ENCODE measurements around the gene C5orf58. TPM values are rescaled to one million over a fixed set of nuclear protein-coding genes. Genes with fewer than 3 reads are reported as not detected.

The C5orf58 gene
- total RNA-seq, 1 donor from 2014 or later: not detected

DNA sequence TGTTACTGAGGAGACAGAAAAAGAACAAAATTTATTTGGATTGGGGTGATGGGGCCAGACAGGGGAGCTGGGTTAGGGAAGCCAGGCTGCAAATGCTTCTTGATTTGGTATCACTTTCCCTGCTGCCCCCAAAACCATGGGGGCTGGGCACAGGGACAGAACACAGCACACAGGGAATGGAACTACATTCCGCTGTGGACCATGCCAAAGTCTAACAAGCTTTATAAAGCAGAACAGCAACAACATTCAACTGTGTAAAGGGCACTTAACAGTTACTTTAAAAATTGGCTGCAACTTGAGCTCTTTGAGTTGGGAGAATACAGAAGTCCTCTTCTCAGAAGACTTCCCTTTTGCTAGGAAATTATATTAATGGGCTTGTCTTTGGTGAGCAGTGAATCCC is 23.8 kb downstream of the C5orf58 start:
- Histone ChIP-seq H3K36me3 (no peaks in the 10 kb centered on the region), H3K4me1 (peaks cover 17% of the 10 kb centered on the region), H3K27ac (no peak overlapping the region), H3K4me3 (no peak overlapping the region), H3K9me3 (no peaks in the 10 kb centered on the region), H3K27me3 (no peaks in the 10 kb centered on the region)
- TF ChIP-seq POLR2AphosphoS5 (IDR thresholded peaks at IDR 0.05; ENCODE audit: insufficient read depth in 1 of 2, low read depth in 1 of 2) (no peak), POLR2A (IDR thresholded peaks at IDR 0.05) (no peak)
- TF ChIP-seq, protein P1, sequence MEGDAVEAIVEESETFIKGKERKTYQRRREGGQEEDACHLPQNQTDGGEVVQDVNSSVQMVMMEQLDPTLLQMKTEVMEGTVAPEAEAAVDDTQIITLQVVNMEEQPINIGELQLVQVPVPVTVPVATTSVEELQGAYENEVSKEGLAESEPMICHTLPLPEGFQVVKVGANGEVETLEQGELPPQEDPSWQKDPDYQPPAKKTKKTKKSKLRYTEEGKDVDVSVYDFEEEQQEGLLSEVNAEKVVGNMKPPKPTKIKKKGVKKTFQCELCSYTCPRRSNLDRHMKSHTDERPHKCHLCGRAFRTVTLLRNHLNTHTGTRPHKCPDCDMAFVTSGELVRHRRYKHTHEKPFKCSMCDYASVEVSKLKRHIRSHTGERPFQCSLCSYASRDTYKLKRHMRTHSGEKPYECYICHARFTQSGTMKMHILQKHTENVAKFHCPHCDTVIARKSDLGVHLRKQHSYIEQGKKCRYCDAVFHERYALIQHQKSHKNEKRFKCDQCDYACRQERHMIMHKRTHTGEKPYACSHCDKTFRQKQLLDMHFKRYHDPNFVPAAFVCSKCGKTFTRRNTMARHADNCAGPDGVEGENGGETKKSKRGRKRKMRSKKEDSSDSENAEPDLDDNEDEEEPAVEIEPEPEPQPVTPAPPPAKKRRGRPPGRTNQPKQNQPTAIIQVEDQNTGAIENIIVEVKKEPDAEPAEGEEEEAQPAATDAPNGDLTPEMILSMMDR (IDR thresholded peaks at IDR 0.05): no peak
- no peak for DNase-seq (ENCODE audit: extremely low spot score in 2 of 2)
- intact Hi-C loops (cut with DNase I): no loop called here

DNA sequence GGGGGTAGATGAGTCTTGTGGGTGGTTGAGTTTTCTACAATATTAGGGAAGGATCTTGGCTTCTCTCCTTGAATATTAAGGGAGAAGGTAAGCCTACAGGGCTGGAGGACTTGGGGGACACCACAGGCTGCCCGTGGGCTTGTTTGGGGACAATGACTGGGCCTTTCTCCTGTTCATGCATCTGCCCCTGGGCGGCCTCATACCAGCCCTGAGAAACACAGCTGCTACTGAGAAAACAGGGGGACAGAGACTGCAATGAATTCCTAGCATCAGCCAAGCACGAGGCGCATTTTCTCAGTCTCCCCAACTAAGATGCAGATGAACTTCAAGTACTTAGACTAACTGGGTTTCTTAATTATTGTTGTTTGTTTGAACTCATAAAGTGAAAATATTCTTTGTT is 24.6 kb downstream of the C5orf58 start:
- Histone ChIP-seq H3K4me1 (peaks cover 9% of the 10 kb centered on the region), H3K9me3 (no peaks in the 10 kb centered on the region), H3K27ac (no peak overlapping the region), H3K27me3 (no peaks in the 10 kb centered on the region), H3K36me3 (no peaks in the 10 kb centered on the region), H3K4me3 (no peak overlapping the region)
- TF ChIP-seq POLR2AphosphoS5 (IDR thresholded peaks at IDR 0.05; ENCODE audit: insufficient read depth in 1 of 2, low read depth in 1 of 2) (no peak), POLR2A (IDR thresholded peaks at IDR 0.05) (no peak)
- TF ChIP-seq, protein P1 (IDR thresholded peaks at IDR 0.05): no peak
- no peak for DNase-seq (ENCODE audit: extremely low spot score in 2 of 2)
- intact Hi-C loops (cut with DNase I): no loop called here

DNA sequence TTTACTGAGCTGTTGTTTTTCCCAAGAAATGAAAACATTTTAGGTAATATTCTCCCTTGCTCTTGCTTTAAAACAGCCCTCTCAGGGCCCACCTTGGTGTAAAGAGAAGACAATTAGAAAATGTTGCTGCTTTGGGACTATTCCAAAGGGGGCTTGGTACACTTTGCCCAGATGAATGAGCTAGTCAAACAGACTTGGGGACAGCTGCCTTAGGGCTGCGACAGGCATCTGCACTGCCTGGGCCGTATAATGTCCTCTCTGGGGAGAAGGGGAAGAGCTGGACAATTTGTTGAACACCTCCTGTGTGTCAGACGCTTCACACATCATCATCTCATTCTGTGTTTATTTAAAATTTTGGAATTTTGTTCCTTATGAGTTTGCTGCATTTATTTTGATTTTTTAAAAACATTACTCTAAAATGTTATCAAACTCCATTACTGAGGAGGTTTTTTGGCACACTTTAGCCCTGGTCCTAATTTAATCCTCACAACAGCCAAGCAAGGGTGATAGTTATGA is 28.8 kb downstream of the C5orf58 start:
- no peaks in the 10 kb centered on the region for H3K9me3 ChIP-seq
- H3K4me1 ChIP-seq: peaks cover 8% of the 10 kb centered on the region
- H3K27me3 ChIP-seq: no peaks in the 10 kb centered on the region
- intact Hi-C loops (cut with DNase I): loop anchor here (10.0 kb wide), 1 partner anchor 163 kb away; no protein-coding TSS in a partner anchor
- no peak overlapping the region for H3K4me3 ChIP-seq
- TF ChIP-seq POLR2AphosphoS5 (IDR thresholded peaks at IDR 0.05; ENCODE audit: insufficient read depth in 1 of 2, low read depth in 1 of 2): no peak
- TF ChIP-seq, protein P1 (IDR thresholded peaks at IDR 0.05): no peak
- no peaks in the 10 kb centered on the region for H3K36me3 ChIP-seq
- no peak overlapping the region for H3K27ac ChIP-seq
- DNase-seq (ENCODE audit: extremely low spot score in 2 of 2): no peak

GRCh38 chr5:170262061-170263045 is 29.6 kb downstream of the C5orf58 start:
- TF ChIP-seq, protein P1 (IDR thresholded peaks at IDR 0.05): no peak
- TF ChIP-seq POLR2AphosphoS5 (IDR thresholded peaks at IDR 0.05; ENCODE audit: insufficient read depth in 1 of 2, low read depth in 1 of 2) (peak in 1 of 2 donors; percentile 23), POLR2A (IDR thresholded peaks at IDR 0.05) (no peak)
- Histone ChIP-seq H3K4me3 (no peak overlapping the region), H3K9me3 (no peaks in the 10 kb centered on the region), H3K27me3 (no peaks in the 10 kb centered on the region), H3K27ac (no peak overlapping the region), H3K4me1 (peaks cover 13% of the 10 kb centered on the region), H3K36me3 (no peaks in the 10 kb centered on the region)
- intact Hi-C loops (cut with DNase I): loop anchor here (10.0 kb wide), 1 partner anchor 162 kb away; no protein-coding TSS in a partner anchor
- no peak for DNase-seq (ENCODE audit: extremely low spot score in 2 of 2)

Data from vagina (tissue), 2 donors.